T-helper 2 cell treated with Interferon-gamma antibody and Interleukin-4, amounts not matched to agents 5 μg/mL and 100 μg/mL, for 36 hours (primary cell): ENCODE measurements around the gene KCTD13.
"Not testable (repeated sequence)": the region's sequence is repeated elsewhere in the genome, so short reads cannot be mapped to it uniquely, and the experiment has no call there.

ENCODE experiments used
- DNase-seq: peaks from one replicate; pipeline ENCODE4 v3.0.0; 2021; ENCODE audit warnings: low spot score
- H3K27ac Mint-ChIP-seq: one replicate; pipeline ENCODE4 v1.8.0; 2021; ENCODE audit warnings: mild to moderate bottlenecking, mixed read lengths
- H3K27me3 Mint-ChIP-seq: one replicate; pipeline ENCODE4 v1.8.0; 2021; ENCODE audit warnings: low read depth, mixed read lengths
- H3K36me3 Mint-ChIP-seq: one replicate; pipeline ENCODE4 v1.8.0; 2021; ENCODE audit warnings: low read depth, mixed read lengths
- H3K4me1 Mint-ChIP-seq: one replicate; pipeline ENCODE4 v1.8.0; 2021; ENCODE audit warnings: low read depth, mixed read lengths
- H3K4me3 Mint-ChIP-seq: one replicate; pipeline ENCODE4 v1.8.0; 2022; ENCODE audit warnings: mild to moderate bottlenecking, moderate library complexity, mixed read lengths
- H3K9me3 Mint-ChIP-seq: one replicate; pipeline ENCODE4 v1.8.0; 2021; ENCODE audit warnings: mixed read lengths

Gene KCTD13

GRCh38 chr16:29922986-29923501 is 3.0 kb downstream of the KCTD13 start:
- no peaks in the 10 kb centered on the region for H3K9me3 Mint-ChIP-seq
- DNase-seq, result no peak
- H3K27me3 Mint-ChIP-seq, result no peaks in the 10 kb centered on the region
- no peak overlapping the region for H3K27ac Mint-ChIP-seq
- no peak overlapping the region for H3K4me3 Mint-ChIP-seq
- H3K4me1 Mint-ChIP-seq, result peaks cover 35% of the 10 kb centered on the region
- H3K36me3 Mint-ChIP-seq, result peaks cover 32% of the 10 kb centered on the region

- Mint-ChIP-seq H3K9me3 (no peaks in the 10 kb centered on the region), H3K36me3 (peaks cover 34% of the 10 kb centered on the region), H3K27ac (peak overlapping the region; percentile 7), H3K27me3 (no peaks in the 10 kb centered on the region), H3K4me1 (peaks cover 32% of the 10 kb centered on the region), H3K4me3 (no peak overlapping the region)
- DNase-seq, result no peak
Observed at GRCh38 chr16:29922326-29922725, 3.7 kb downstream of the KCTD13 start.

GRCh38 chr16:29921034-29921385 is 5.0 kb downstream of the KCTD13 start:
- no peak for DNase-seq
- Mint-ChIP-seq H3K27me3 (no peaks in the 10 kb centered on the region), H3K9me3 (no peaks in the 10 kb centered on the region), H3K4me3 (no peak overlapping the region), H3K27ac (no peak overlapping the region), H3K36me3 (peaks cover 34% of the 10 kb centered on the region), H3K4me1 (peaks cover 22% of the 10 kb centered on the region)

- Mint-ChIP-seq H3K4me1 (peaks cover 22% of the 10 kb centered on the region), H3K27ac (no peak overlapping the region), H3K9me3 (no peaks in the 10 kb centered on the region), H3K36me3 (peaks cover 38% of the 10 kb centered on the region), H3K27me3 (no peaks in the 10 kb centered on the region), H3K4me3 (no peak overlapping the region)
- no peak for DNase-seq
Observed at GRCh38 chr16:29920288-29921033, 5.6 kb downstream of the KCTD13 start.

- Mint-ChIP-seq H3K27ac (no peak overlapping the region), H3K36me3 (peaks cover 28% of the 10 kb centered on the region), H3K9me3 (no peaks in the 10 kb centered on the region), H3K4me3 (no peak overlapping the region), H3K4me1 (peaks cover 6% of the 10 kb centered on the region), H3K27me3 (no peaks in the 10 kb centered on the region)
- DNase-seq, result no peak
Observed at GRCh38 chr16:29916979-29917378, 9.0 kb downstream of the KCTD13 start.

GRCh38 chr16:29915590-29916247 is 10.3 kb downstream of the KCTD13 start:
- H3K27me3 Mint-ChIP-seq, result no peaks in the 10 kb centered on the region
- peaks cover 20% of the 10 kb centered on the region for H3K36me3 Mint-ChIP-seq
- DNase-seq, result no peak
- peaks cover under 1% of the 10 kb centered on the region for H3K4me1 Mint-ChIP-seq
- H3K27ac Mint-ChIP-seq, result no peak overlapping the region
- no peak overlapping the region for H3K4me3 Mint-ChIP-seq
- H3K9me3 Mint-ChIP-seq, result no peaks in the 10 kb centered on the region

- H3K9me3 Mint-ChIP-seq, result no peaks in the 10 kb centered on the region
- no peaks in the 10 kb centered on the region for H3K27me3 Mint-ChIP-seq
- H3K4me1 Mint-ChIP-seq, result no peaks in the 10 kb centered on the region
- DNase-seq, result no peak
- no peak overlapping the region for H3K27ac Mint-ChIP-seq
- no peak overlapping the region for H3K4me3 Mint-ChIP-seq
- peaks cover 9% of the 10 kb centered on the region for H3K36me3 Mint-ChIP-seq
Observed at GRCh38 chr16:29913514-29913913, 12.5 kb downstream of the KCTD13 start.

GRCh38 chr16:29912087-29912486 is 13.9 kb downstream of the KCTD13 start:
- no peaks in the 10 kb centered on the region for H3K4me1 Mint-ChIP-seq
- H3K27ac Mint-ChIP-seq, result no peak overlapping the region
- no peak overlapping the region for H3K4me3 Mint-ChIP-seq
- DNase-seq, result no peak
- H3K27me3 Mint-ChIP-seq, result no peaks in the 10 kb centered on the region
- no peaks in the 10 kb centered on the region for H3K9me3 Mint-ChIP-seq
- peaks cover 7% of the 10 kb centered on the region for H3K36me3 Mint-ChIP-seq

- no peak overlapping the region for H3K27ac Mint-ChIP-seq
- H3K9me3 Mint-ChIP-seq, result no peaks in the 10 kb centered on the region
- no peaks in the 10 kb centered on the region for H3K4me1 Mint-ChIP-seq
- peaks cover 7% of the 10 kb centered on the region for H3K36me3 Mint-ChIP-seq
- H3K27me3 Mint-ChIP-seq, result no peaks in the 10 kb centered on the region
- no peak for DNase-seq
- H3K4me3 Mint-ChIP-seq, result no peak overlapping the region
Observed at GRCh38 chr16:29911676-29912010, 14.4 kb downstream of the KCTD13 start.

GRCh38 chr16:29910819-29911675 is 15.0 kb downstream of the KCTD13 start:
- peaks cover 7% of the 10 kb centered on the region for H3K36me3 Mint-ChIP-seq

GRCh38 chr16:29909851-29910250 is 16.2 kb downstream of the KCTD13 start:
- DNase-seq, H3K4me1 Mint-ChIP-seq, H3K4me3 Mint-ChIP-seq, H3K9me3 Mint-ChIP-seq, H3K36me3 Mint-ChIP-seq, H3K27ac Mint-ChIP-seq, H3K27me3 Mint-ChIP-seq: not testable (repeated sequence)

More at GRCh38 chr16:29910819-29911675, 15.0 kb downstream of the KCTD13 start:
- no peaks in the 10 kb centered on the region for H3K9me3 Mint-ChIP-seq
- H3K27me3 Mint-ChIP-seq, result no peaks in the 10 kb centered on the region
- H3K4me3 Mint-ChIP-seq, result no peak overlapping the region
- no peak for DNase-seq
- no peaks in the 10 kb centered on the region for H3K4me1 Mint-ChIP-seq
- no peak overlapping the region for H3K27ac Mint-ChIP-seq

GRCh38 chr16:29909391-29909790 is 16.6 kb downstream of the KCTD13 start:
- DNase-seq, result no peak

GRCh38 chr16:29908719-29909220 is 17.3 kb downstream of the KCTD13 start:
- Mint-ChIP-seq H3K36me3 (no peaks in the 10 kb centered on the region), H3K27me3 (no peaks in the 10 kb centered on the region), H3K9me3 (no peaks in the 10 kb centered on the region), H3K27ac (no peak overlapping the region), H3K4me3 (no peak overlapping the region), H3K4me1 (no peaks in the 10 kb centered on the region)
- no peak for DNase-seq

More at GRCh38 chr16:29909391-29909790, 16.6 kb downstream of the KCTD13 start:
- no peaks in the 10 kb centered on the region for H3K27me3 Mint-ChIP-seq
- no peaks in the 10 kb centered on the region for H3K9me3 Mint-ChIP-seq
- no peak overlapping the region for H3K27ac Mint-ChIP-seq
- no peaks in the 10 kb centered on the region for H3K4me1 Mint-ChIP-seq
- peaks cover 2% of the 10 kb centered on the region for H3K36me3 Mint-ChIP-seq
- H3K4me3 Mint-ChIP-seq, result no peak overlapping the region

- Mint-ChIP-seq H3K27ac (peak overlapping the region; percentile 74), H3K27me3 (no peaks in the 10 kb centered on the region), H3K36me3 (no peaks in the 10 kb centered on the region), H3K4me1 (peaks cover 4% of the 10 kb centered on the region), H3K9me3 (no peaks in the 10 kb centered on the region), H3K4me3 (no peak overlapping the region)
- DNase-seq, result no peak
Observed at GRCh38 chr16:29907973-29908372, 18.1 kb downstream of the KCTD13 start.
